ENCODE data around the gene THAP8.

The THAP8 gene

DNA sequence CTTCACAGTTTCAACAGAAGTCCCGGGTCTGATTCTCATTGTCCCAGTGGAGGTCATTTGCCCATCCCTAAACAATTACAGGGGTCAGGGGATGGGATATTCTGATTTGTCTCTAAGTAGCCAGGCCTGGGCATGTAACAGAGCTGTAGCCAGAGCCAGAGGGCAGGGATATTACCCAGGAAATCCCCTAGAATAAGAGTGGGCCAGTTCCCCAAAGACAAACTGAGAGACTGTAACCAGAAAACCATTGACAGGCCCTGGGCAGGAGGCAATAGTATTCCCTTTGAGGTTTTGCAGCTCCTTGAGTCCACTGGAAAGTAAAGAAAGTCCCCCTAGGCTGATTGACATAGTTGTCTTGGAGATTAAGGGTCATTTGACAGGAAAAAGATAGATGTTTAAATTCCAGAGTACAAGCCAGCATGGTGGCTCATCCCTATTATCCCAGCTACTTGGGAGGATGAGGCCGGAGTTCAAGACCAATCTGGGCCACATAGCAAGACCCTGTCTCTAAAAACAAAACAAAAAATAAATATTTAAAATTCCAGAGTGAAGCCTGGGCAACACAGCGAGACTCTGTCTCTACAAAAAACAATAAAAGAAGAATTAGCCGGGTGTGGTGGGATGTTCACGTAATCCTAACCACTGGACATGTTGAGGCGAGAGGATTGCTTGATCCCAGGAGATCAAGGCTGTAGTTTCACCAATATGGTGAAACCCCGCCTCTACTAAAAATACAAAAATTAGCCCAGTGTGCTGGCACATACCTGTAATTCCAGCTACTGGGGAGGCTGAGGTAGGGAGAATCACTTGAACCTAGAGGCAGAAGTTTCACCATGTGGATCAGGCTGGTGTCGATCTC, 60.9 kb downstream of the THAP8 start:
- no peak for DNase-seq

DNA sequence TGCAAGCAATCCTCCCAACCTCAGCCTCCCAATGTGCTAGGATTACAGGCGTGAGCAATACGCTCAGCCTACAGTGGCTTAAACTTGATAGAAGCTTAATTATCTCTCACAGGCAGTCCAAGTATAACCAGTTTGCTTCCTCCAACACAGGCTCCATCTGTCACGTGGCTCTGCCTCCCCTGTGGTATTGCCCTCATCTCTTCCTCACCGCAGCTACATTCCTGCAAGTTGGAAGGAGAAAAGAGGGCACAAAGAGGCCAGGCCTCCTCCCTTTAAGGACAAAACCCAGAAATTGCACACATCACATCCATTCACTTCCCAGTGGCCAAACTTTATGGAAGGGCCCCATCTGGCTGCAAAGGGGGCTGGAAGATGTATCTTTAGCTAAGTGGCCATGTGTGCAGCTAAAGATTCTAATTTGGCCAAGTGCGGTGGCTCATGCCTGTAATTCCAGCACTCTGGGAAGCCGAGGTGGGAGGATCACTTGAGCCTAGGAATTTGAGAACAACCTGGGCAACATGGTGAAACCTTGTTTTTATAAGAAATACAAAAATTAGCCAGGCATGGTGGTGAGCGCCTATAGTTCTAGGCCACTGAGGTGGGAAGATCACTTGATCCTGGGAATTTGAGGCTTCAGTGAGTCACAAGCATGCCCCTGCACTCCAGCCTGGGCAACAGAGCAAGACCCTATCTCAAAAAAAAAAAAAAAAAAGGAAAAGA, 62.2 kb downstream of the THAP8 start:
- no peak for DNase-seq

DNA sequence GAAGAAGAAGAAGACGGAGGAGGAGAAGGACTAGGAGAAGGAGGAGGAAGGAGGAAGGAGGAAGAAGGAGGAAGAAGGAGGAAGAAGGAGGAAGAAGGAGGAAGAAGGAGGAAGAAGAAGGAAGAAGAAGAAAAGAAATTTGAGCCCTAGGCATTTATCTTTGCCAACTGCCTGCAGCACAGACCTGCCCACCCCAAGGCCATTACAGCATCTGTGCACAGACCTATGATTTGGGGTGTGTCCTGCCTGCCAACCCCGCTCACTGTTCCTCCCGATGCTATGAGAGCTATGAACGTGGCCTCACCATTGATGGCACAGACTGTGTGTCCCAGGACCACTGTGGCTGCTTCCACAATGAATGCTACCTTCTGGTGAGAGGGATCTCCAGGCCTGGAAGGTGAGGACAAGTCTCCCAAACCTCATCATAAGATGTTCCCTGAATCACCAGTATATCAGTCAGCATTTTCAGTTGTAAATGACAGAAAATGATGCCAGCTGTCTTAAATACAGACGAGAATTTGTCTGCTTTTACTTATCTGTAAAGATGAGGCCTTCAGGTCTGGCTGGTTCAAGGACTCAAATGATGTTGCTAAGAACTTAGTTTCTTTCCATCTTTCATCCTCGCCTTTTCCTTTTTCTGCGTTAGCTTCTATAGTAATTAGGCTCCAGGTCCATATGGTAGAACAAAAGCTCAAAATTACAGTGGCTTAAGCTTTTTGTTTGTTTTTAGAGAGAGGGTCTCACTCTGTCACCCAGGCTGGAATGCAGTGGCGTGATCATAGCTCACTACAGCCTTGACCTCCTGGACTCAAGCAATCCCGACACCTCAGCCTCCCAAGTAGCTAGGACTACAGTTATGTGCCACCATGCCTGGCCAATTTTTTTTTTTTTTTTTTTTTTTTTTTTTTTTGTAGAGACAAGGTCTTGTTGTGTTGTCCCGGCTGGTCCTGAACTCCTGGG, 63.0 kb downstream of the THAP8 start:
- DNase-seq, result no peak

DNA sequence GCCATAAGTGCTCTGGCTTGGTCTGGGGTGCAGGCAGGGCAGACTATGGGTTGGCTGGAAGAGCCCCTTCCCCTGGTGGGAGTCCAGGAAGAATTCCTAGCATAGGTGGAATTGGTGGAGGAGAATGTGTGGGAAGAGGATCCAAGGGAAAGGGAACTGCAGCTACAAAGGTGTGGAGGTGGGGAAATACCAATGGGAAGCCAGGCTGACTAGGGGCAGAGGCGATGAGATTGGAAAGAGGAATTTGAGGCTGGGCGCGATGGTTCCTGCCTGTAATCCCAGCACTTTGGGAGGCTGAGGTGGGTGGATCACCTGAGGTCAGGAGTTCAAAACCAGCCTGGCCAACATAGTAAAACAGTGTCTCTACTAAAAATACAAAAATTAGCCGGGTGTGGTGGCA, 63.9 kb downstream of the THAP8 start:
- no peak for DNase-seq

DNA sequence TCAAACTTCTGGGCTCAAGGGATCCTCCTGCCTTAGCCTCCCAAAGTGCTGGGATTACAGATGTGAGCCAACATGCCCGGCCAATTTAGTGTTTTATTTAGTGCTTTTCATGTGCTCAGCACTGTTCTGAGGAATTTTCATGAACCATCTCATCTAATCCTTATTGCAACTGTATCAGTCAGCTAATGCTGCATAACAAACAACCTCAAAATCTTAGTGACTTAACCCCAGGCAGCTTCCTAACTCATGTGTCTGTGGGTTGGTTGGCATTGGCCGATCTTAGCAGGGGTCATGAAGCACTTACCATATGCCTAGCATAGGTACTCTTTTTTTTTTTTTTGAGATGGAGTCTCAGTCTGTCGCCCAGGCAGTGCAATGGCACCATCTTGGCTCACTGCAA, 65.3 kb downstream of the THAP8 start:
- DNase-seq, result no peak

DNA sequence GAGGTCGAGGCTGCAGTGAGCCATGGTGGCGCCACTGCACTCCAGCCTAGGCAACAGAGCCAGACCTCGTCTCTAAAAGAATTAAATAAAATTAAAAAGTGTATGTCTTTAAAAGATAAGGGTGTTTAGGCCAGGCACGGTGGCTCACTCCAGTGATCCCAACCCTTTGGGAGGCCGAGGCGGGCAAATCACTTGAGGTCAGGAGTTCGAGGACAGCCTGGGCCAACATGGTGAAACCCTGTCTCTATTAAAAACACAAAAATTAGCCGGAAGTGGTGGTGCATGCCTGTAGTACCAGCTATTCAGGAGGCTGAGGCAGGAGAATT, 66.6 kb downstream of the THAP8 start:
- DNase-seq, result no peak

DNA sequence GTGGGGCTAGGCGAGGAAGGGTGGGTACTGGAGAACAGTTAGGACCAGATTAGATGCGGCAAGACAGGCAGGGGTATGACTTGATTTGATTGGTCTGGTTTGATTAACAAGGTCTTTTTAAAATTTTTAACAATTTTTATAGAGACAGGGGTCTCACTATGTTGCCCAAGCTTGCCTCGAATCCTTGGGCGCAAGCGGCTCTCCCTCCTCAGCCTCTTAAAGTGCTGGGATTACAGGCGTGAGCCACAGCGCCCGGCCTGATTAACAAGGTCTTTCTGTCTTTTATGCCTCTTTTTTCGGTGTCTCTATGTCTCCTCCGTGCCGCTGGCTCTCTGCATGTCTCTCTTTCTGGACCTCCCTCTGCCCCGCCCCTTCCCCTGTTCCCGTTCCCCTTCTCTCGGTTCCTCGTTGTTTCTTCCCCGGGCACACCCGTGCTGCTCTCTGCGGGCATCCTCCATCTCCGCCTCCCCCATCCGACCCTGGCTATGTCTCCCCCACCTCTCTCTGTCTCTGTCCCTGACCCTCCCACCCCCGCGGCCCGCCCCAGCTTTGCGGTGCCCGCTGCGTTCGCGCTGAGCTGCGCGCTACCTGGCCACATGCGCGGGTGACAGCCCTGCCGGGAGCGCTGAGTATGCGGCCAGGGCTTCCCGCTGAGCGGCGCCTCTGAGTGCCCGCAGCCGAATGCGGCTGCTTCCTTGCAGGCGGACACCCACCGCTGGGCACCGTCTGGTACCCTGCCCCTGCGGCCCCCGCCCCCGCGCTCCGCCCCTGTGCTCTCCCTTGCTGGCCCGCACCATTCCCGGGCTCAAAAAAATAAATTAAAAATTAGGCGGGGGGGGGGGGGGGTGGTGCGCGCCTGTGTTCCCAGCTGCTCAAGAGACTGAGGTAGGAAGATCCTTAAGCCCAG, 67.2 kb downstream of the THAP8 start:
- no peak for DNase-seq

DNA sequence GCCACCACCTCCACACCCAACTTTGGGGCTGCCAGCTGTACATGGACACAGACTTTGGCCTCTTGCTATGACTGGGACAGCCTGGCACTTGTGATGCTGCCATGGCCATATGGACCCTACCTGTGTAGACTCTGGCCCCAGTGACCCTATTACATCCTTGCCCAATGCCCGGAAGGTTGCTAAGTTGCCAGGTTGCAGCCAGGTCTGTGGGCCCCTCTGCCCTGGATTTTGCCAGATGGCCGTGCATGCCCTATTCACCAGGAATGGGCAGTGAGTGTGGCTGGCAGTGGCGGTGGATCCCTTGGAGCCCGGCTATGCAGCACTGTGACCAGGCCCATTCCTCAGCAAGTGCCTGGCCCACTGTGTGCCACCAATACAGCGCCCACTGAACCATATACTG, 68.0 kb downstream of the THAP8 start:
- no peak for DNase-seq

Data from CD4-positive, alpha-beta T cell treated with Interleukin-4 for 4 hours (primary cell).